ENCODE measurements around the gene UNC5CL.

UNC5CL gene

DNA sequence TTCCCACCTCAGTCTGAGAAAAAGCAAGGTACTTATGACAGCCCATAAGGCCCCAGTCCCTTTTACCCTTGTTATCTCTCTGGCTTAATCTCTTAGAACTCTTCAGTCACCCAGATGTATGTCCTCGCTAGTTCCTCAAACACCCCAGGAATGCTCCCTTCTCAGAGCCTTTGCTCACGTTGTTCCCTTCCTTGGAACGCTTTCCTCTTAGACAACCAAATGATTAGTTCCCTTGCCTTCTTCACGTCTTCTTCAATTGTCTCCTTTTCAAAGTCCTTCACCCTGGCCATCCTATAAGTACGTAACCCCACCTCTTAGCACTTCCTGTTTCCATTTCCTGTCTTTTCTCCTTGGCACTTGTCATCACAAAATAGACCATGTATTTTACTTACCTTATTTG lies 12.9 kb upstream of the UNC5CL start:
- TF ChIP-seq, protein P1, sequence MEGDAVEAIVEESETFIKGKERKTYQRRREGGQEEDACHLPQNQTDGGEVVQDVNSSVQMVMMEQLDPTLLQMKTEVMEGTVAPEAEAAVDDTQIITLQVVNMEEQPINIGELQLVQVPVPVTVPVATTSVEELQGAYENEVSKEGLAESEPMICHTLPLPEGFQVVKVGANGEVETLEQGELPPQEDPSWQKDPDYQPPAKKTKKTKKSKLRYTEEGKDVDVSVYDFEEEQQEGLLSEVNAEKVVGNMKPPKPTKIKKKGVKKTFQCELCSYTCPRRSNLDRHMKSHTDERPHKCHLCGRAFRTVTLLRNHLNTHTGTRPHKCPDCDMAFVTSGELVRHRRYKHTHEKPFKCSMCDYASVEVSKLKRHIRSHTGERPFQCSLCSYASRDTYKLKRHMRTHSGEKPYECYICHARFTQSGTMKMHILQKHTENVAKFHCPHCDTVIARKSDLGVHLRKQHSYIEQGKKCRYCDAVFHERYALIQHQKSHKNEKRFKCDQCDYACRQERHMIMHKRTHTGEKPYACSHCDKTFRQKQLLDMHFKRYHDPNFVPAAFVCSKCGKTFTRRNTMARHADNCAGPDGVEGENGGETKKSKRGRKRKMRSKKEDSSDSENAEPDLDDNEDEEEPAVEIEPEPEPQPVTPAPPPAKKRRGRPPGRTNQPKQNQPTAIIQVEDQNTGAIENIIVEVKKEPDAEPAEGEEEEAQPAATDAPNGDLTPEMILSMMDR (IDR thresholded peaks at IDR 0.05): no peak

DNA sequence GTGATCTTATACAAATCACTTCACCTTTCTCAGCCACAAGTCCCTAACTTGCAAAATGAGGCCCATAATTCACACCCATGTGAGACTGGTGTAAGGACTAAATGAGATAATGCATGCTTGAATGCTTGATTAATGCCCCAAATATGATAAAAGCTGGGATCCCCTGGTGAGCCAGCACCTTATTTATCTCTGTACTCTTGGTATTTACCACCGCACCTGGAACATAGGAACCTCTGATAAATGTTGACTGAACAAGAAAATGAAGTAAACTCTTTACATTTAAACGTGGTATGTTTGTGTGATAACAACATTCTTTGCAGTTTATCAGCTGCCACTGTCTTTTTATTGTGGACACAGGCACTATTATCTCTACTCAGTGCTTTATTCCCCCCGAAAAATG lies 11.5 kb upstream of the UNC5CL start:
- TF ChIP-seq, protein P1 (IDR thresholded peaks at IDR 0.05): no peak

DNA sequence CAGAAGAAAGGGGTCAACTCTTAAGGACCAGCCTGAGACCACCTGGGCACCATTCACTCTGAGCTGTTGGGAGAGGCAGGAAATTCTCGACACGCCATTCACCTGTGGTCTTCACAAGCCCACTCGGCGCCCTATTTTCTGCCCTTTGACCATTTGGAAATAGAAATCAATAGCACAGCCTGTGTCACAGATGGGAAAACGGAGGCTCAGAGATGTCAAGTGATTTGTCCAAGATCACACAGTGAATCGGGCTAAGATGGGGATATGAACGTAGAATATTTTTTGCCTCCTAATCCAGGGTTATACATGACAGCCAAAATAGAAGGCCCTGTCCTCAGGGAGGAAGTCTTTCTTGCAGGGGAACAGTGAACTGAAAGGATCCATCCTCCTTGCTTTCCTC lies 10.9 kb upstream of the UNC5CL start:
- TF ChIP-seq, protein P1 (IDR thresholded peaks at IDR 0.05): no peak

DNA sequence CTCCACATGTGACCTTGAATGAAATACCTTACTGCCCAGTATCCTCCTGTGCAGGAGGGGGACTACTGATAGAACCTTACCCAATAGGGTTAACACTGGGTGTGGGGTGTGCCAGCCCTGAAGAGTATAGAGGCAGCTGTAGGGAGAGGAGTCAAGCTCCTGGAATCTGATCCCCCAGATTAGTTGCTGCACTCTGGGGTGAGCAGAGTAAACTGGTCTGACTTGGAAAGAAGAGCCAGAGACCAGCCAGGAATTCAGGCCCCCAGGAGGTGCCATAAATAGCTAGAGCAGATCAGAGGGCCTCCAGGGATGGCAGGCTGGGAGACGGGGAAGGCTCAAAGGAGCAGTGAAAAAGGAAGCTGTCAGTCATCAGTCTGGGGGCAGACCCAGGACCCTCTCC lies 10.5 kb upstream of the UNC5CL start:
- TF ChIP-seq, protein P1 (IDR thresholded peaks at IDR 0.05): no peak

DNA sequence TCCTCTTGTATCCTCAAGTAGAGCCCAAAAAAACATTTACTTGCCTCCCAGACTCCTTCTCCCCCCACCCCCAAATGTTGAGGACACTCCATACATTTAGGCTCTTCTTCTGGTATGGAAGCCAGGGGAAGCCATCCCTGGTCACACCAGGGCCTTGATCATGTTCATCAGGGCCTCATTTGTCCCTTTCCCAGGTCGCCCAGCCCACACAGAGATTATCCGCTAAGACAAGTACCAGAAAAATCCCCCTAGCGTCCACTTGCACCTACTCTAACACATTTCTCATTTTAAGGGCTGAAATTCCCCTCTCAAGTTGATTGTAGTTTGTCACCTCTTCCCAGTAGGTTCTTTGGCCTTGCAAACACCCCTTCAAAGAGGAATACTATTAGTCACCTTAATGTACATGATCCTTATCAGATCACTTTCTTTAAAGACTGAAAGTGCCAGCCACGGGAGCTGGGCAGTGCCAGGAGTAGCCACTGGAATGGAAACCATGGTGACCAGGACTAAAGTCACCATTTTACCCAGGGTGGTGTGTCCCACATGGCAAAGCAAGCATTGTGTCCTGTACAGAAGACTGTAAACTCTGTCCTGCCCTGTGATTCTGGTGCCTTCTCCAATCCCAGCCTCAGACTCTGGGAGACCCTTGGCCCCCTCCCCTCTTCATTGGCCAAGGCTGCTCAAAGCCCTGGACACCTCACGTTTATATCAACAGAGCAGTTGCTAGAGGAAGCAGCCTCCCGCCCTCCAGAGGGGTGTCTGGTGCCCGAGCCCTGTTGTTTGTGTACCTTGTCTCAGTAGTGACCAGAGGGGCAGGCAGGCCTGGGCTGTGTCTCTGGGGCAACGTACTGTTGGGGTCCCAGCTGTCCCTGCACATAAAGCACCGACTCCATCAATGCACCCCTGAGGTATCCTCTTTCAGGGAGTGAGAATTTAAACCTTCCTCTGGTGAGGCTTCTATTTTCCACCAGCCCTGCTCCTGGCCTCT lies 9.0 kb upstream of the UNC5CL start:
- TF ChIP-seq, protein P1 (IDR thresholded peaks at IDR 0.05): no peak

DNA sequence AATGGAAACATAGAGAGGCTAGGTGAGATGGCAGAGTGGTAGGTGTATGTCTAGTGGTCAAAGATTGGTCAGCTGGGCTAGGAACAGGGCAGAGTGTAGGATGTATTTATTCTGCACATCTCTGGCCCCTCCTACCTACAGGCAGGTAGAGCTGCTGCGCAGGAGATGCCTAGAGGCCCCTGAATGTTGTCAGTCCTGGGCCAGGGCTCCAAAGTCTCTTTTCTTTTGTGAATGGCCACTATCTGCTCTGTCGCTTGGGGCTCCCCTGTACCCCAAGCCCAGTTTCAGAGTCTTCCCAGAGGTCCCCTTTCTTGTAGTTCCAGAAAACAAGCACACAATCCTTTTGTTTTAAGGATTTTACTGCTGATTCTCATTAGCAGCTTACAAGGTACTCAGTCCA lies 8.3 kb upstream of the UNC5CL start:
- TF ChIP-seq, protein P1 (IDR thresholded peaks at IDR 0.05): no peak

DNA sequence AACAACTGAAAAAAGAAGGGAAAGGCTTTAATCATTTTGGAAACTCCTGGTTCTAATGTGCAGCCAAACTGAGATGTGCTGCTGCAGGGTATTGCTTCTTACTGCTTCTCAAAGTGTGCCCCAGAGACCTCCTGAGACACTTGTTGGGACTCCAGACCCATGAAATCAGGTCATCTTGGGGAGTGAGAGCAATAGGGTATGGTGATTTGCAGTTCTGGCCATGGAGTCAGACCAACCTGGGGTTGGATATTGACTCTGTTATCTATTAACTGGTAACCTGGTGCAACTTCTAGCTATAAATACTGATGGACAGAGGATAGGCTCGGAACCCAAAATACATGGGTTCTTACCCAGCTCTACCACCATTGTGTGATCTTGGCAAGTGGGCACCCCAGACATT lies 7.1 kb upstream of the UNC5CL start:
- TF ChIP-seq, protein P1 (IDR thresholded peaks at IDR 0.05): no peak
